K562 (cell line): Measurements from ENCODE around the gene GALNT17. TPM values are rescaled to one million over a fixed set of nuclear protein-coding genes. Genes with fewer than 3 reads are reported as not detected.

Source experiments
- ATAC-seq: fragments of 200-7000 bp; cut with Tn5 transposase; 3 replicates; pipeline ENCODE4 v1.9.1; 2020; ENCODE audit warnings: moderate library complexity
- BruUV-seq: library from RNA; stranded (reverse); fragments of 400-500 nt; replicated peaks from 2 replicates; lab custom pipeline; 2021; lab: Mats Ljungman, UMichigan
- CTCF ChIA-PET: fragments of 300-600 bp; formaldehyde crosslinking; extraction: SDS; loops from one replicate; lab custom pipeline; 2021; ENCODE audit warnings: low intra/inter-chr PET ratio; lab: Yijun Ruan, JAX
- POLR2A ChIA-PET: fragments of 300-600, 350-650 bp; sonication (Branson Sonifier 250); formaldehyde crosslinking; extraction: SDS; loops from one replicate; lab custom pipeline; 2021; ENCODE audit warnings: antibody characterized with exemption, inconsistent platforms; lab: Yijun Ruan, JAX
- DNase-seq, 4 experiments: peaks; one replicate each; pipeline versions ENCODE4 v3.0.0 to v3.0.0-alpha.2; 2011 to 2018; ENCODE audit warnings: low spot score in 3 of 4, mixed read lengths in 3 of 4; ENCODE audit errors: extremely low read depth in 1 of 4
- FAIRE-seq: peaks from 2 replicates; lab custom pipeline; 2011; peaks lifted over from hg19 to GRCh38; lab: Jason Lieb, UNC
- H2AFZ ChIP-seq: 2 replicates; pipeline ENCODE4 v1.6.0; 2011; ENCODE audit warnings: low read depth, low read length, control low read depth, inconsistent platforms
- H3K27ac ChIP-seq: fragments of 200-600 bp; 3 replicates; pipeline ENCODE4 v1.8.0; 2011; ENCODE audit warnings: low read depth, mild to moderate bottlenecking, control low read depth, inconsistent platforms, low read length, moderate library complexity, mixed read lengths; ENCODE audit errors: extremely low read depth
- H3K27me3 ChIP-seq, 2 experiments: fragments of 300-600 bp in 1 of 2; 2 replicates in 1 of 2; 3 replicates in 1 of 2; pipeline versions ENCODE4 v1.6.0 to v1.8.0; 2011; ENCODE audit warnings: inconsistent platforms in 2 of 2, low read length in 2 of 2, mild to moderate bottlenecking in 1 of 2, mixed read lengths in 1 of 2, moderate library complexity in 1 of 2; ENCODE audit not compliant: control insufficient read depth in 2 of 2, insufficient read depth in 2 of 2
- H3K36me3 ChIP-seq: fragments of 300-600 bp; 3 replicates; pipeline ENCODE4 v1.8.0; 2011; ENCODE audit warnings: mild to moderate bottlenecking, low read length, inconsistent platforms; ENCODE audit not compliant: control insufficient read depth, insufficient read depth
- H3K4me1 ChIP-seq, 2 experiments: fragments of 200-600 bp in 1 of 2; replicated peaks in 1 of 2; 2 replicates in 1 of 2; 3 replicates in 1 of 2; pipeline versions ENCODE4 v1.5.1 to v1.8.0; 2011; ENCODE audit warnings: inconsistent platforms in 2 of 2, low read length in 2 of 2, mild to moderate bottlenecking in 1 of 2, mixed read lengths in 1 of 2, moderate library complexity in 1 of 2; ENCODE audit not compliant: control insufficient read depth in 2 of 2, insufficient read depth in 2 of 2
- H3K4me2 ChIP-seq: 2 replicates; pipeline ENCODE4 v1.6.1; 2011; ENCODE audit warnings: low read length, control low read depth, inconsistent platforms, mixed read lengths; ENCODE audit not compliant: insufficient read depth
- H3K4me3 ChIP-seq: fragments of 200-600 bp; sonication (generic), shearing (Covaris generic); 2 replicates; pipeline ENCODE4 v1.5.1; 2016; ENCODE audit warnings: control low read depth, inconsistent platforms
- H3K79me2 ChIP-seq: fragments of 200-600 bp; 3 replicates; pipeline ENCODE4 v1.8.0; 2011; ENCODE audit warnings: low read length, inconsistent platforms; ENCODE audit not compliant: control insufficient read depth, insufficient read depth
- H3K9ac ChIP-seq, 2 experiments: 2 replicates each; pipeline versions ENCODE4 v1.6.0 to v1.6.1; 2011; ENCODE audit warnings: low read depth in 2 of 2, low read length in 2 of 2, control low read depth in 1 of 2, inconsistent platforms in 1 of 2, mild to moderate bottlenecking in 1 of 2, mixed read lengths in 1 of 2; ENCODE audit not compliant: insufficient read depth in 1 of 2
- H3K9me1 ChIP-seq: one replicate; pipeline ENCODE4 v1.6.0; 2011; ENCODE audit warnings: inconsistent platforms, mild to moderate bottlenecking, low read length, moderate library complexity; ENCODE audit not compliant: control insufficient read depth, insufficient read depth
- H3K9me3 ChIP-seq: replicated peaks from 2 replicates; pipeline ENCODE4 v1.5.1; 2011; ENCODE audit warnings: low read depth, low read length, inconsistent platforms; ENCODE audit not compliant: control insufficient read depth, insufficient read depth
- H4K20me1 ChIP-seq: replicated peaks from 2 replicates; pipeline ENCODE4 v1.6.1; 2011; ENCODE audit warnings: low read length, inconsistent platforms, mixed read lengths; ENCODE audit not compliant: control insufficient read depth, insufficient read depth
- ARHGAP35 ChIP-seq: fragments of 450-650 bp; IDR thresholded peaks from 2 replicates; pipeline ENCODE4 v1.6.1; 2018; ENCODE audit not compliant: partially characterized antibody
- ARID2 ChIP-seq: fragments of 450-650 bp; IDR thresholded peaks from 2 replicates; pipeline ENCODE4 v1.6.1; 2017; ENCODE audit warnings: antibody characterized with exemption, mild to moderate bottlenecking
- CTCF ChIP-seq, 3 experiments: IDR thresholded peaks in 2 of 3; conservative IDR thresholded peaks in 1 of 3; 2 replicates each; pipeline ENCODE4 v1.5.1; 2011 to 2012; ENCODE audit warnings: low read length in 3 of 3, mild to moderate bottlenecking in 3 of 3, control low read depth in 2 of 3, improper control_type of control experiment in 1 of 3, inconsistent platforms in 1 of 3, low read depth in 1 of 3, mixed read lengths in 1 of 3, moderate library complexity in 1 of 3; ENCODE audit not compliant: insufficient read depth in 2 of 3
- E2F4 ChIP-seq: sonication (generic); formaldehyde crosslinking; IDR thresholded peaks from 2 replicates; pipeline ENCODE4 v1.8.0; 2022; ENCODE audit warnings: mild to moderate bottlenecking, low read depth, missing genetic modification reagents
- EHMT2 ChIP-seq: fragments of 450-650 bp; IDR thresholded peaks from 2 replicates; pipeline ENCODE4 v1.6.1; 2018; ENCODE audit warnings: antibody characterized with exemption
- FOXO4 ChIP-seq: fragments of 450-650 bp; formaldehyde crosslinking; IDR thresholded peaks from 2 replicates; pipeline ENCODE4 v1.4.0; 2020; ENCODE audit warnings: mild to moderate bottlenecking, moderate library complexity
- HDAC8 ChIP-seq: fragments of 450-650 bp; IDR thresholded peaks from 2 replicates; pipeline ENCODE4 v1.6.1; 2016; ENCODE audit warnings: mild to moderate bottlenecking, missing genetic modification characterization, moderate library complexity, missing compliant biosample characterization
- KAT2B ChIP-seq: IDR thresholded peaks from one replicate; pipeline ENCODE4 v1.6.1; 2012; ENCODE audit warnings: low read depth, mild to moderate bottlenecking, control low read depth, inconsistent platforms, low read length, moderate library complexity
- NFXL1 ChIP-seq: fragments of 450-650 bp; formaldehyde crosslinking; IDR thresholded peaks from 2 replicates; pipeline ENCODE4 v1.4.0; 2021; ENCODE audit warnings: mild to moderate bottlenecking
- PHF20 ChIP-seq: fragments of 450-650 bp; IDR thresholded peaks from 2 replicates; pipeline ENCODE4 v1.6.1; 2018; ENCODE audit not compliant: partially characterized antibody
- SMARCA4 ChIP-seq: fragments of 450-650 bp; IDR thresholded peaks from 2 replicates; pipeline ENCODE4 v1.6.1; 2016
- SRSF3 ChIP-seq: fragments of 200-400 bp; formaldehyde crosslinking; IDR thresholded peaks from 2 replicates; pipeline ENCODE4 v1.6.1; 2016; ENCODE audit warnings: mild to moderate bottlenecking, low read length, moderate library complexity; ENCODE audit not compliant: insufficient read depth
- SRSF7 ChIP-seq: fragments of 200-400 bp; formaldehyde crosslinking; optimal IDR thresholded peaks from 2 replicates; pipeline ENCODE3; 2017; ENCODE audit warnings: mild to moderate bottlenecking, low read depth, low read length
- TEAD1 ChIP-seq, 2 experiments: fragments of 450-650 bp in 1 of 2; sonication (generic) in 1 of 2; formaldehyde crosslinking; IDR thresholded peaks; 2 replicates each; pipeline versions ENCODE4 v1.4.0 to v1.8.0; 2020 to 2022; ENCODE audit warnings: mild to moderate bottlenecking in 2 of 2, missing genetic modification reagents in 1 of 2
- THAP7 ChIP-seq: fragments of 250-450 bp; sonication (Bioruptor Pico); IDR thresholded peaks from 2 replicates; pipeline ENCODE4 v1.5.0; 2021
- ZFP1 ChIP-seq: fragments of 450-650 bp; formaldehyde crosslinking; IDR thresholded peaks from 2 replicates; pipeline ENCODE4 v1.4.0; 2020; ENCODE audit warnings: mild to moderate bottlenecking, mixed read lengths
- ZNF124 ChIP-seq: sonication (generic); formaldehyde crosslinking; IDR thresholded peaks from 2 replicates; pipeline ENCODE4 v1.8.1; 2022; ENCODE audit warnings: missing genetic modification reagents
- ZNF23 ChIP-seq: fragments of 250-450 bp; sonication (Bioruptor Pico); IDR thresholded peaks from 2 replicates; pipeline ENCODE4 v1.4.0; 2020; ENCODE audit warnings: mild to moderate bottlenecking
- ZNF444 ChIP-seq: fragments of 250-450 bp; sonication (Bioruptor Pico); IDR thresholded peaks from 2 replicates; pipeline ENCODE4 v1.4.0; 2020; ENCODE audit warnings: mild to moderate bottlenecking, moderate library complexity
- WGBS: fragments of 100-300 bp; shearing (Covaris generic); methylation state at CpG from one replicate; pipeline ENCODE4 v1.1.6; 2016; ENCODE audit warnings: low coverage, mixed read lengths; ENCODE audit not compliant: insufficient coverage; ENCODE audit errors: missing lambda C conversion rate; 5-methylcytosine and 5-hydroxymethylcytosine counted together
- in situ Hi-C: fragments of 300-500 bp; cut with MboI; formaldehyde crosslinking; loops from 4 replicates; pipeline ENCODE4 v1.15.0; 2018; ENCODE audit warnings: inconsistent platforms, mixed read lengths
- intact Hi-C: fragments of 100-400 bp; cut with micrococcal nuclease; formaldehyde crosslinking; loops from 2 replicates; pipeline ENCODE4 v1.14.2; 2022
- polyA plus RNA-seq, 8 experiments: library from polyadenylated mRNA; depleted of rRNA in 4 of 8; stranded (reverse) in 5 of 8; unstranded in 3 of 8; fragments of >200 nt; fragmentation: Nextera tagmentation in 2 of 8; fragmentation: Illumina TruSeq in 1 of 8; extraction: Ambion mirVana in 2 of 8; extraction: Trizol in 1 of 8; gene quantifications; 2 replicates each; pipeline versions ENCODE4 v1.2.1 to v1.2.3, GENCODE V29; 2011 to 2014; ENCODE audit warnings: inconsistent platforms in 1 of 8, missing spikeins in 1 of 8
- total RNA-seq, 7 experiments: library from RNA; depleted of rRNA in 6 of 7; stranded (reverse); fragments of >200 nt in 6 of 7; fragmentation: Illumina TruSeq in 2 of 7; extraction: Trizol in 2 of 7; gene quantifications; 2 replicates each; pipeline versions ENCODE4 v1.2.1 to v1.2.3, GENCODE V29; 2011 to 2021; ENCODE audit warnings: low replicate concordance in 1 of 7

GALNT17 gene
- total and polyA plus RNA-seq, 9 of the 15 experiments (the other 6 are each of a cell fraction or from before 2014, with no cell fraction given) = not detected

GRCh38 chr7:71322201-71322600 is 190.3 kb downstream of the GALNT17 start:
- no TSS peak for BruUV-seq
- no peak overlapping the region for H3K27ac ChIP-seq
- no peaks in the 10 kb centered on the region for H3K9me1 ChIP-seq
- TF ChIP-seq ZNF23 (CRISPR knock-in tag) (no peak), THAP7 (no peak), FOXO4 (CRISPR knock-in tag) (no peak), ARID2 (no peak), ARHGAP35 (no peak), ZNF444 (CRISPR knock-in tag) (no peak), NFXL1 (CRISPR knock-in tag) (no peak), CTCF (IDR thresholded peaks at IDR 0.05 in 2 of 3, conservative IDR thresholded peaks at IDR 0.05 in 1 of 3; ENCODE audit: insufficient read depth in 2 of 3, low read depth in 1 of 3, low read length in 3 of 3) (no peak), TEAD1 (CRISPR knock-in tag; IDR thresholded peaks at IDR 0.05) (no peak), ZFP1 (no peak), SRSF7 (no peak), PHF20 (no peak), ZNF124 (no peak), SRSF3 (no peak), EHMT2 (no peak), KAT2B (no peak), SMARCA4 (no peak), HDAC8 (tag) (no peak), E2F4 (CRISPR knock-in tag) (no peak)
- ChIA-PET CTCF (no interaction called here), POLR2A (no interaction called here)
- no peaks in the 10 kb centered on the region for H3K79me2 ChIP-seq
- DNase-seq = no peak
- WGBS = 0% methylated on average over 6 of the region's 6 CpGs
- H4K20me1 ChIP-seq = no peaks in the 10 kb centered on the region
- no peaks in the 10 kb centered on the region for H3K9me3 ChIP-seq
- in situ Hi-C loops = no loop called here
- H3K4me2 ChIP-seq = no peak overlapping the region
- no peak overlapping the region for H2AFZ ChIP-seq
- FAIRE-seq = no peak
- intact Hi-C loops = no loop called here
- no peaks in the 10 kb centered on the region for H3K4me1 ChIP-seq
- no peak overlapping the region for H3K4me3 ChIP-seq
- ATAC-seq = no peak
- no peaks in the 10 kb centered on the region for H3K36me3 ChIP-seq
- no peaks in the 10 kb centered on the region; a peak in 1 of 5 replicates for H3K27me3 ChIP-seq
- H3K9ac ChIP-seq = no peak overlapping the region
